Esophagus mucosa (tissue), 1 donor: ENCODE measurements around the gene IQSEC3. TPM values are rescaled to one million over a fixed set of nuclear protein-coding genes. Genes with fewer than 3 reads are reported as not detected.
"Not testable (repeated sequence)": the region's sequence is repeated elsewhere in the genome, so short reads cannot be mapped to it uniquely, and the experiment has no call there.

Experiments
- ATAC-seq: fragments of 200-7000 bp; cut with Tn5 transposase; one replicate; pipeline ENCODE4 v1.9.1; 2020
- total RNA-seq: library from RNA; stranded (reverse); gene quantifications from one replicate; pipeline ENCODE4 v1.2.4, GENCODE V29; 2023
- donor health status: DM: yes; HTN: yes; CAD: no.

Gene IQSEC3
- total RNA-seq, 1 donor from 2014 or later = 0.28 TPM

DNA sequence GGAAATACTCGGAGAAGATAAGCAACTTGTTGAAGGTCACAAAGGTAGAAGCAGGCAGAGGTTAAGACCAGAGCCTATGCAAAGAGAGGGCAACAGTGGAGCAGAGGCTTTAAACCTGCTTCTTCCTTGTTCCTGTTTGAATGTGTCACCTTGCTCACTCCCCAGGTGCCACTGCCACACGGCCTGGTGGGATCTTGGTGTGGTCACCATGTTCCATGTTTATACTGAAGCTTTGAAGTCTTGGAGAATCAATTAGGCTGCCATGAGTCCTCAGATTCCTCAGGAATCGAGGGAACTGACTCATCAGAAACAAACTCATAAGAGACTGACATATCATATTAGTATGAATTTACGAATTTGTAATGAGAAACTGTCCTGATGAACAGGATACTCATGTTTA is 46.8 kb downstream of the IQSEC3 start:
- no peak for ATAC-seq

GRCh38 chr12:114626-115211 is 48.2 kb downstream of the IQSEC3 start:
- ATAC-seq = no peak

DNA sequence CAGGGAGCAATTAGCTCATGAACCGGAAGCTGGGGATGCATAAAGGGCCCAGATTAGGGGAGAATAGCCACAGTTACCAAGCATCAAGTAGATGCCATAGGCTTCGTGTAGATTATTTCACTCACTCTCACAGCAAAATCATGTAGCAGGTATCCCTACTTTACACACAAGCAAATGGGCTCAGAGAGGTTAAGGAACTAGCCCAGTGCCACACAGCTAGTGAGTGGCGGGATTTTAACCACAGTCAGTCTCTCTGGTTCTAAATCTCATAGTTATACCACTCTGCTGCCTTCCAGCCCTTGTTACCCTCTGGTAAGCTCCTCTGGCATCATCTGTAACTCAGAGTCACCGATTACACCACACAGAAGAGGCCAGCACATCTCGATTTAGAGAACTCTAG is 49.0 kb downstream of the IQSEC3 start:
- no peak for ATAC-seq

GRCh38 chr12:115960-116915 is 49.7 kb downstream of the IQSEC3 start:
- no peak for ATAC-seq

GRCh38 chr12:117311-117710 is 50.7 kb downstream of the IQSEC3 start:
- ATAC-seq = peak; percentile 30

DNA sequence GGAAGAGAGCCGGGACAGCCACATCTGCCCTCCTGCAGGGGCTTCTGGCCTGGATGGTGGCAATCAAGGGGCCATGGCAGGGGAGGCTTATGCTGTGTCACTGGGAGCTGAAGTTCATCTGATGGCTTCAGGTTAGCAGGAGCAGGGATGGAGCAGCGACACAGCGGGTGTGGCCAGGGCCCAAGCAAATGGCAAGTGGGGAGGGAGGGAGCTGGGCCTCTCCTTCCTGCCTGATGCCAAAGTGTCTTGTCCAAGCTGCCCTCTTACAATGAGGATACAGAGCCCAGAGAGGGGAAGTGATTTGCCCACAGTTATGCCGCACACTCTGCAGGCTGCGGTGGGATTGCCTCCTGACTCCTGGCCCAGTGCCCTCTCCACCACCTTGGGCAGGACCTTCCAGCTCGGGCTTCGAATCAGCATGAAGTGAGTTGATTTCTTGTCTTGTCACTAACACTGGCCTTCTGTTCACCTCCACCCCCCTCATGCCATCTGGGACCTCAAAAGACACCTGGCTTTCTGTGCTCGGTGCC is 51.3 kb downstream of the IQSEC3 start:
- ATAC-seq = no peak

GRCh38 chr12:118591-118990 is 52.0 kb downstream of the IQSEC3 start:
- ATAC-seq = no peak

DNA sequence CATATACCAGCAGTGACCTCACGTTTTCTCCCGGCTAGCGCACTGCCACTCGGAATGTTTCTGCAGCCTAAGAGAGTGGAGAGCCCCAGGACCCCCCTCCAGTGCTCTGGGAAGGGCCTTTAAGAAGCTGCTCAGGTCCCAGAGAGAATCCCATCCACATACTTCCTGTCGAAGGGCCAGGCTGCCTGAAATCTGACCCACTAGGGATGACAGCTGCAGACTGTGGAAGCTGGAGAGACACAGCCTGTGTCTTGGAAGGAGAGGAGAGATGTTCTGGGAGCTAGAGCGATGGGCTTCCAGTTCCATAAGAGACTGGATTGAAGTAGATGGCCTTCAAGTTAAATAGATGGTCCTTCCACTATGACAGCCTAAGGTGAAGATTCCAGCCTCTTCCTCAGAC is 54.4 kb downstream of the IQSEC3 start:
- no peak for ATAC-seq

DNA sequence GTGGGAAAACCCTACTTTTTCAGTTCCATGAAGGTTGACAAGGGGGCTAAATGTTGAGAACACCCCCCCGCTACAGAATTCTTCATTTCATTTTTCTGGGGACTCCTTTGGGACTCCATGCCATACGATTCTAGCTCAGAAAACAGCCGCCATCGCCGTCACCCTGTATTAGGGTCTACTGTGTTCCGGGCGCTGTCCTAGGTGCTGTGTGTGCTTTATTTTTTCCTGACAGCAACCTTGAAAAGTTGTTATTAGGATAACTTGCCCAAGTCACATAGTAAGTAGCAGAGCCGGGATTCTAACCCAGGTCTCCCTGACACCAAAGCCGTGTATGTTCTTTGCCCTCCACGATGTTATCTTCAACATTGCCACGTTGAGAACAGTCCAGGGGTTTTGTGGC is 55.1 kb downstream of the IQSEC3 start:
- no peak for ATAC-seq

- no peak for ATAC-seq
These were observed 58.5 kb downstream of the IQSEC3 start for GRCh38 chr12:125075-125474.

DNA sequence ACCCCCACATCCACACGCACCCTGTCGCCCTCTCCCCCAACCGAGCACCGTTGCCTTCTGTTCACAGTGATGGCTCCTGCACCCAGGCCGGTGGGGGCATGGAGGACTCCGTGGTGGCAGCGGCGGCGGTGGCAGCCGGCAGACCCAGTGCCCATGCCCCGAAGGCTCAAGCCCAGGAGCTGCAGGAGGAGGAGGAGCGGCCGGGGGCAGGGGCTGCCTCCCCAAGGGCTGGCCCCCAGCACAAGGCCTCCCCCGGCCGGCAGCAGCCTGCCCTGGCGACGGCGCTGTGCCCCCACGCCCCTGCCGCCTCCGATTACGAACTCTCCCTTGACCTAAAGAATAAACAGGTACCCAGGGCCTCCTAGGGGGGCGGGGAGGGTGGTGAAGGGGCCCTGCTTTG is 59.0 kb downstream of the IQSEC3 start:
- ATAC-seq = no peak

GRCh38 chr12:128079-128478 is 61.5 kb downstream of the IQSEC3 start:
- no peak for ATAC-seq

GRCh38 chr12:129001-129400 is 62.4 kb downstream of the IQSEC3 start:
- no peak for ATAC-seq

DNA sequence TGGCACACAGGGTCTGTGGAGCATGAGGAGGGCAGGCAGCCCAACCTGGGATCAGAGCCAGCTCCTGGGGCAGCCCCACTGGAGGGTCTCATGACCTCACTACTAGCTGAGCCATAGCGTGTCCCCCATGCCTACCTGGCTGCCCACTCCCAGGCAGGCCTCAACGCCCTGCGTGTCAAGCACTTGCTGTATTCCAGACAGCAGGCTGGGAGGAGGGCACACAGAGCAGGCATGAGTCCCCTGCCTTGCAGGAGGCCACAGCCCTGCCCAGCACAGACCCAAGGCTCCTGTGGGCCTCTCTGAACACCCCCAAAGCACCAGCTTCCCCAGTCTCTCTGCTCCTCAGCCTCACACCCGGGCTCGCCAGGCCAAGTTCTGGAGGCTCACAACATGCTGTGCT is 64.0 kb downstream of the IQSEC3 start:
- ATAC-seq = no peak

- ATAC-seq = no peak
These were observed 64.4 kb downstream of the IQSEC3 start for GRCh38 chr12:131008-131407.

- no peak for ATAC-seq
These were observed 65.3 kb downstream of the IQSEC3 start for GRCh38 chr12:131732-132495.

DNA sequence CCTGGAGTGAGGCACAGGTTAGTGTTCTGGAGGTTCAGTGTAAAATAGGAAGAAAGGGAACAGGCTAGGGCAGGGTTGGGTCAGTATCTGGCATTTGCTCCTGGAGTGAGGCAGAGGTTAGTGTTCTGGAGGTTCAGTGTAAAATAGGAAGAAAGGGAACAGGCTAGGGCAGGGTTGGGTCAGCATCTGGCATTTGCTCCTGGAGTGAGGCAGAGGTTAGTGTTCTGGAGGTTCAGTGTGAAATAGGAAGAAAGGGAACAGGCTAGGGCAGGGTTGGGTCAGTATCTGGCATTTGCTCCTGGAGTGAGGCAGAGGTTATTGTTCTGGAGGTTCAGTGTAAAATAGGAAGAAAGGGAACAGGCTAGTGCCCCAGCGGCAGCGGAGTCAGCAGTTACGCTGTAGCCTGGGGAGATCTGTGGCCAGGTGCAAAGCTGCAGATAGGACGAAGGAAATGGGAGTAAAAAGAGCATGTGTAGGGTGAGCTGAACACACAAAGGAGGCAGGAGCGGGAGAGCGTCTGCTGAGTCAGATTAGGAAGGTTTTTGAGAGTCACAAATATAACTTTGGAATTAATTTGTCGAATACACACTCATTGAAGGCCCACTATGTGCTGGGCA is 67.2 kb downstream of the IQSEC3 start:
- not testable (repeated sequence) for ATAC-seq

- ATAC-seq = no peak
These were observed 68.6 kb downstream of the IQSEC3 start for GRCh38 chr12:135138-135537.

GRCh38 chr12:138171-138897 is 71.8 kb downstream of the IQSEC3 start:
- ATAC-seq = no peak

- no peak for ATAC-seq
These were observed 72.4 kb downstream of the IQSEC3 start for GRCh38 chr12:138898-139534.

- ATAC-seq = no peak
These were observed 73.0 kb downstream of the IQSEC3 start for GRCh38 chr12:139585-139984.
